ENCODE measurements around the gene TMEM150B. TPM values are rescaled to one million over a fixed set of nuclear protein-coding genes. Genes with fewer than 3 reads are reported as not detected.

TMEM150B gene
- total and polyA plus RNA-seq, 10 donors, result 1.7 to 34.1 (median 7.8) TPM

GRCh38 chr19:55279770-55280643 lies 45.1 kb downstream of the TMEM150B start, which contains the start of gene HSPBP1:
Gene HSPBP1, minus strand, starts transcription at chr19:55280110. Its CDS starts 502 bp downstream, at chr19:55279608.
- peaks cover 17 to 83% (median 50%) of the 10 kb centered on the region in 6 donors for H3K4me1 ChIP-seq
- peak within 1 kb of the TSS; percentile 74 to 88 (median 83) for H3K27ac ChIP-seq
- H3K27me3 ChIP-seq (replicated peaks in 1 of 7), result peaks cover 0 to 25% (median 8%) of the 10 kb centered on the region in 7 donors
- H3K4me3 ChIP-seq, result peak within 1 kb of the TSS; percentile 65 to 85 (median 76)
- DNase-seq, result peak; percentile 98
- WGBS, 5 donors, result 3 to 8% (median 4%) methylated on average over 31 to 52 of the region's 52 CpGs
- H3K9me3 ChIP-seq, result no peaks in the 10 kb centered on the region
- TF ChIP-seq CTCF (IDR thresholded peaks at IDR 0.05 in 8 of 11, conservative IDR thresholded peaks at IDR 0.05 in 3 of 11) (no peak), POLR2AphosphoS5 (IDR thresholded peaks at IDR 0.05) (peak; percentile 85 to 87 (median 87))
- intact Hi-C loops (cut with DNase I; ENCODE audit: low total_unique reads), result no loop called here
- peaks cover 0 to 18% (median 11%) of the 10 kb centered on the region in 6 donors for H3K36me3 ChIP-seq

- 9 to 25% (median 15%) methylated on average over 20 to 23 of the region's 23 CpGs for WGBS, 5 donors
- Histone ChIP-seq H3K4me1 (peaks cover 17 to 88% (median 50%) of the 10 kb centered on the region in 6 donors), H3K27ac (peak overlapping the region in 7 of 8 donors; percentile 79 to 88 (median 83)), H3K9me3 (no peaks in the 10 kb centered on the region), H3K36me3 (peaks cover 0 to 24% (median 14%) of the 10 kb centered on the region in 6 donors), H3K4me3 (peak overlapping the region; percentile 65 to 85 (median 76)), H3K27me3 (replicated peaks in 1 of 7) (peaks cover 0 to 20% (median 8%) of the 10 kb centered on the region in 7 donors)
- no peak for DNase-seq
- TF ChIP-seq CTCF (IDR thresholded peaks at IDR 0.05 in 8 of 11, conservative IDR thresholded peaks at IDR 0.05 in 3 of 11) (no peak), POLR2A (IDR thresholded peaks at IDR 0.05) (no peak), POLR2AphosphoS5 (IDR thresholded peaks at IDR 0.05) (no peak)
- intact Hi-C loops (cut with DNase I; ENCODE audit: low total_unique reads), result no loop called here
Measured at GRCh38 chr19:55279340-55279739, 45.8 kb downstream of the TMEM150B start.

GRCh38 chr19:55278391-55279135 lies 46.6 kb downstream of the TMEM150B start:
- peaks cover 0 to 12% (median 2%) of the 10 kb centered on the region in 7 donors for H3K27me3 ChIP-seq (replicated peaks in 1 of 7)
- no peak for TF ChIP-seq POLR2AphosphoS5 (IDR thresholded peaks at IDR 0.05)
- peaks cover 17 to 81% (median 48%) of the 10 kb centered on the region in 6 donors for H3K4me1 ChIP-seq
- H3K4me3 ChIP-seq, result peak overlapping the region in 1 of 8 donors; percentile 75
- WGBS, 5 donors, result 85 to 91% (median 88%) methylated on average over 13 of the region's 13 CpGs
- DNase-seq, result no peak
- no peaks in the 10 kb centered on the region for H3K9me3 ChIP-seq
- H3K36me3 ChIP-seq, result peaks cover 0 to 32% (median 20%) of the 10 kb centered on the region in 6 donors
- intact Hi-C loops (cut with DNase I; ENCODE audit: low total_unique reads), result no loop called here
- H3K27ac ChIP-seq, result no peak overlapping the region

GRCh38 chr19:55277494-55277893 lies 47.6 kb downstream of the TMEM150B start:
- DNase-seq, result no peak
- no peaks in the 10 kb centered on the region for H3K9me3 ChIP-seq
- WGBS, 5 donors, result 86 to 98% (median 95%) methylated on average over 6 to 17 of the region's 17 CpGs
- no peak for TF ChIP-seq POLR2A (IDR thresholded peaks at IDR 0.05)
- no peak for TF ChIP-seq CTCF (IDR thresholded peaks at IDR 0.05 in 8 of 11, conservative IDR thresholded peaks at IDR 0.05 in 3 of 11)
- TF ChIP-seq POLR2AphosphoS5 (IDR thresholded peaks at IDR 0.05), result no peak
- H3K27me3 ChIP-seq (replicated peaks in 1 of 7), result peaks cover 0 to 2% (median 0%) of the 10 kb centered on the region in 7 donors
- H3K27ac ChIP-seq, result peak overlapping the region in 5 of 8 donors; percentile 50 to 85 (median 71)
- peaks cover 17 to 72% (median 47%) of the 10 kb centered on the region in 6 donors for H3K4me1 ChIP-seq
- no peak overlapping the region for H3K4me3 ChIP-seq
- peaks cover 0 to 43% (median 29%) of the 10 kb centered on the region in 6 donors for H3K36me3 ChIP-seq
- intact Hi-C loops (cut with DNase I; ENCODE audit: low total_unique reads), result no loop called here
